GM12878 (cell line): ENCODE results near the gene LSM6. TPM values are rescaled to one million over a fixed set of nuclear protein-coding genes. Genes with fewer than 3 reads are reported as not detected.

Experiments used
- ATAC-seq: fragments of 200-7000 bp; cut with Tn5 transposase; 3 replicates; pipeline ENCODE4 v1.9.1; 2020; ENCODE audit warnings: mild to moderate bottlenecking, moderate library complexity
- BruUV-seq: library from RNA; stranded (reverse); fragments of 400-500 nt; replicated peaks from 2 replicates; lab custom pipeline; 2021; lab: Mats Ljungman, UMichigan
- CTCF ChIA-PET: fragments of 300-600 bp; sonication (Branson Sonifier 250); formaldehyde crosslinking; extraction: SDS; loops from one replicate; lab custom pipeline; 2021; ENCODE audit warnings: inconsistent platforms; lab: Yijun Ruan, JAX
- POLR2A ChIA-PET: fragments of 350-600 bp; formaldehyde crosslinking; extraction: SDS; loops from one replicate; lab custom pipeline; 2021; ENCODE audit warnings: inconsistent platforms; lab: Charles Lee
- RAD21 ChIA-PET: fragments of 300-600 bp; sonication (Branson Sonifier 250); formaldehyde crosslinking; loops from one replicate; lab custom pipeline; 2023; ENCODE audit warnings: antibody characterized with exemption; ENCODE audit not compliant: unreplicated experiment; lab: Charles Lee
- SMC1A ChIA-PET: fragments of 300-600 bp; sonication (Branson Sonifier 250); formaldehyde crosslinking; loops from one replicate; lab custom pipeline; 2023; ENCODE audit not compliant: unreplicated experiment, uncharacterized antibody; lab: Charles Lee
- DNase-seq: peaks from one replicate; pipeline ENCODE4 v3.0.0-alpha.2; 2011; ENCODE audit warnings: low read depth, low spot score
- FAIRE-seq: peaks from 3 replicates; lab custom pipeline; 2011; peaks lifted over from hg19 to GRCh38; lab: Jason Lieb, UNC
- H2AFZ ChIP-seq: 2 replicates; pipeline ENCODE4 v1.6.0; 2011; ENCODE audit warnings: low read depth, low read length, control low read depth; ENCODE audit not compliant: control insufficient read depth
- H3K27ac ChIP-seq: 2 replicates; pipeline ENCODE4 v1.5.1; 2011; ENCODE audit warnings: control low read depth; ENCODE audit not compliant: control insufficient read depth, insufficient read depth
- H3K27me3 ChIP-seq, 2 experiments: replicated peaks in 1 of 2; 2 replicates each; pipeline versions ENCODE4 v1.6.0 to v1.6.1; 2011; ENCODE audit warnings: low read length in 1 of 2; ENCODE audit not compliant: control insufficient read depth in 2 of 2, insufficient read depth in 2 of 2
- H3K36me3 ChIP-seq, 2 experiments: 2 replicates each; pipeline ENCODE4 v1.5.1; 2011; ENCODE audit warnings: low read length in 1 of 2; ENCODE audit not compliant: control insufficient read depth in 2 of 2, insufficient read depth in 2 of 2
- H3K4me1 ChIP-seq: 2 replicates; pipeline ENCODE4 v1.6.1; 2011; ENCODE audit warnings: mild to moderate bottlenecking, low read length, moderate library complexity, mixed read lengths; ENCODE audit not compliant: control insufficient read depth, insufficient read depth
- H3K4me2 ChIP-seq: 2 replicates; pipeline ENCODE4 v1.6.0; 2011; ENCODE audit warnings: control low read depth; ENCODE audit not compliant: control insufficient read depth, insufficient read depth
- H3K4me3 ChIP-seq: fragments of 200-600 bp; sonication (generic); 2 replicates; pipeline ENCODE4 v1.5.1; 2016
- H3K79me2 ChIP-seq: 2 replicates; pipeline ENCODE4 v1.6.0; 2011; ENCODE audit warnings: low read length; ENCODE audit not compliant: control insufficient read depth, insufficient read depth
- H3K9ac ChIP-seq: 2 replicates; pipeline ENCODE4 v1.8.0; 2011; ENCODE audit warnings: low read length, control low read depth, mixed read lengths; ENCODE audit not compliant: control insufficient read depth, insufficient read depth
- H3K9me3 ChIP-seq: replicated peaks from 3 replicates; pipeline ENCODE4 v1.5.1; 2011; ENCODE audit warnings: mild to moderate bottlenecking, low read length; ENCODE audit not compliant: control insufficient read depth, insufficient read depth
- H4K20me1 ChIP-seq: 2 replicates; pipeline ENCODE4 v1.6.0; 2011; ENCODE audit not compliant: control insufficient read depth, insufficient read depth
- ATF7 ChIP-seq: fragments of 450-650 bp; IDR thresholded peaks from 2 replicates; pipeline ENCODE4 v1.6.1; 2016; ENCODE audit warnings: low read depth, mild to moderate bottlenecking
- CEBPB ChIP-seq, 2 experiments: fragments of 150-350 bp in 1 of 2; IDR thresholded peaks; 2 replicates each; pipeline ENCODE4 v1.6.1; 2012 to 2014; ENCODE audit warnings: low read depth in 2 of 2, low read length in 2 of 2, borderline replicate concordance in 1 of 2, inconsistent platforms in 1 of 2
- FOS ChIP-seq: IDR thresholded peaks from 3 replicates; pipeline ENCODE4 v1.6.1; 2011; ENCODE audit warnings: borderline replicate concordance; ENCODE audit not compliant: insufficient read length; ENCODE audit errors: extremely low read depth
- IRF5 ChIP-seq: fragments of 450-650 bp; IDR thresholded peaks from 2 replicates; pipeline ENCODE4 v1.6.1; 2017; ENCODE audit warnings: borderline replicate concordance
- MEF2B ChIP-seq: fragments of 450-650 bp; IDR thresholded peaks from 2 replicates; pipeline ENCODE4 v1.6.1; 2018; ENCODE audit warnings: mild to moderate bottlenecking, moderate library complexity; ENCODE audit not compliant: partially characterized antibody, poor library complexity, severe bottlenecking
- MTA3 ChIP-seq: IDR thresholded peaks from 2 replicates; pipeline ENCODE4 v1.6.1; 2012; ENCODE audit warnings: low read length, inconsistent platforms, borderline replicate concordance
- MXI1 ChIP-seq: fragments of 150-350 bp; IDR thresholded peaks from 2 replicates; pipeline ENCODE4 v1.6.1; 2011; ENCODE audit warnings: low read depth, mild to moderate bottlenecking, inconsistent platforms, low read length, improper control_type of control experiment
- RELA ChIP-seq: fragments of 450-650 bp; IDR thresholded peaks from 2 replicates; pipeline ENCODE4 v1.8.0; 2014; ENCODE audit warnings: borderline replicate concordance; ENCODE audit not compliant: partially characterized antibody
- SMC3 ChIP-seq: IDR thresholded peaks from 2 replicates; pipeline ENCODE4 v1.6.1; 2011; ENCODE audit warnings: low read length, improper control_type of control experiment, borderline replicate concordance
- STAT3 ChIP-seq: IDR thresholded peaks from 2 replicates; pipeline ENCODE4 v1.6.1; 2011; ENCODE audit warnings: low read depth, low read length, improper control_type of control experiment
- TAF1 ChIP-seq: IDR thresholded peaks from 2 replicates; pipeline ENCODE4 v1.6.1; 2011; ENCODE audit warnings: mild to moderate bottlenecking, low read depth, low read length, borderline replicate concordance
- WGBS: methylation state at CpG from one replicate; pipeline ENCODE4 v1.1.6; 2016; ENCODE audit warnings: low lambda C conversion rate; ENCODE audit not compliant: insufficient replicate concordance, insufficient coverage; ENCODE audit errors: missing lambda C conversion rate; 5-methylcytosine and 5-hydroxymethylcytosine counted together
- in situ Hi-C: fragments of 300-500 bp; cut with MboI; formaldehyde crosslinking; loops from 9 replicates; pipeline ENCODE4 v1.14.3; 2018; ENCODE audit warnings: mixed read lengths
- intact Hi-C: fragments of 100-400 bp; cut with micrococcal nuclease; formaldehyde crosslinking; loops from one replicate; pipeline ENCODE4 v1.14.2; 2022; ENCODE audit not compliant: unreplicated experiment
- polyA plus RNA-seq, 11 experiments: library from polyadenylated mRNA; depleted of rRNA in 4 of 11; unstranded in 6 of 11; stranded (reverse) in 5 of 11; fragments of >200 nt; fragmentation: Nextera tagmentation in 4 of 11; fragmentation: Illumina TruSeq in 1 of 11; extraction: Ambion mirVana in 4 of 11; extraction: Trizol in 1 of 11; gene quantifications; 1 replicate in 1 of 11; 2 replicates in 10 of 11; pipeline versions ENCODE4 v1.2.1 to v1.2.3, GENCODE V29; 2011 to 2016; ENCODE audit warnings: inconsistent platforms in 2 of 11, missing spikeins in 2 of 11, low read depth in 1 of 11
- total RNA-seq, 4 experiments: library from RNA; depleted of rRNA in 3 of 4; stranded (reverse); fragments of >200 nt in 3 of 4; fragmentation: Illumina TruSeq in 1 of 4; extraction: Trizol in 1 of 4; gene quantifications; 2 replicates each; pipeline versions ENCODE4 v1.2.1 to v1.2.3, GENCODE V29; 2013 to 2021

LSM6 gene
- total and polyA plus RNA-seq, 10 of the 15 experiments (the other 5 are each of a cell fraction or from before 2014, with no cell fraction given): 68.0 to 282 (median 229) TPM

- no TSS peak for BruUV-seq
- POLR2A ChIA-PET: no interaction called here
These were observed 35.4 kb downstream of the LSM6 start for GRCh38 chr4:146210890-146211289.

More at GRCh38 chr4:146210890-146211289, 35.4 kb downstream of the LSM6 start:
- ATAC-seq: no peak
- no peak overlapping the region for H3K27ac ChIP-seq
- H3K79me2 ChIP-seq: no peaks in the 10 kb centered on the region
- TF ChIP-seq TAF1 (no peak), MEF2B (no peak), ATF7 (no peak), MXI1 (no peak), FOS (no peak), CEBPB (IDR thresholded peaks at IDR 0.05; ENCODE audit: borderline replicate concordance in 1 of 2, low read depth in 2 of 2, low read length in 2 of 2) (no peak), MTA3 (no peak), SMC3 (no peak), STAT3 (no peak), RELA (no peak), IRF5 (no peak)
- intact Hi-C loops (no loop called here), in situ Hi-C loops (no loop called here)
- H4K20me1 ChIP-seq: no peaks in the 10 kb centered on the region
- H3K4me2 ChIP-seq: no peak overlapping the region
- SMC1A ChIA-PET: no interaction called here
- 54% methylated on average over 2 of the region's 2 CpGs for WGBS
- RAD21 ChIA-PET: no interaction called here
- CTCF ChIA-PET: no interaction called here
- H3K27me3 ChIP-seq: no peaks in the 10 kb centered on the region
- DNase-seq: no peak
- no peaks in the 10 kb centered on the region for H3K9me3 ChIP-seq
- no peak overlapping the region for H2AFZ ChIP-seq
- no peak overlapping the region for H3K4me3 ChIP-seq
- no peaks in the 10 kb centered on the region for H3K36me3 ChIP-seq
- no peak overlapping the region for H3K9ac ChIP-seq
- no peaks in the 10 kb centered on the region for H3K4me1 ChIP-seq
- no peak for FAIRE-seq
